Endothelial cell of umbilical vein (primary cell): ENCODE results near the gene TPCN2. TPM values are rescaled to one million over a fixed set of nuclear protein-coding genes. Genes with fewer than 3 reads are reported as not detected.

Experiments
- BruUV-seq: library from RNA; stranded (reverse); fragments of 400-500 nt; replicated peaks from 2 replicates; lab custom pipeline; 2021; lab: Mats Ljungman, UMichigan
- CTCF ChIA-PET: fragments of 300-600, 350-600 bp; sonication (Branson Sonifier 250); formaldehyde crosslinking; loops from one replicate; lab custom pipeline; 2021; ENCODE audit warnings: antibody characterized with exemption, inconsistent platforms; lab: Charles Lee
- POLR2A ChIA-PET: fragments of 300-600, 350-600 bp; sonication (Branson Sonifier 250); formaldehyde crosslinking; loops from one replicate; lab custom pipeline; 2021; ENCODE audit warnings: antibody characterized with exemption, inconsistent platforms; lab: Charles Lee
- DNase-seq: peaks from one replicate; pipeline ENCODE4 v3.0.0-alpha.2; 2011; ENCODE audit warnings: low read depth, low spot score
- FAIRE-seq: peaks from 2 replicates; lab custom pipeline; 2011; peaks lifted over from hg19 to GRCh38; lab: Jason Lieb, UNC
- H2AFZ ChIP-seq: 2 replicates; pipeline ENCODE4 v1.6.0; 2012; ENCODE audit warnings: low read depth, low read length, control low read depth, inconsistent platforms
- H3K27ac ChIP-seq: 2 replicates; pipeline ENCODE4 v1.5.1; 2011; ENCODE audit warnings: low read depth, mild to moderate bottlenecking, control low read depth, low read length, moderate library complexity; ENCODE audit not compliant: insufficient read depth
- H3K27me3 ChIP-seq, 2 experiments: 2 replicates each; pipeline versions ENCODE4 v1.6.0 to v1.6.1; 2011; ENCODE audit warnings: low read length in 2 of 2, mixed read lengths in 1 of 2; ENCODE audit not compliant: control insufficient read depth in 2 of 2, insufficient read depth in 2 of 2
- H3K36me3 ChIP-seq, 2 experiments: 2 replicates in 1 of 2; 3 replicates in 1 of 2; pipeline ENCODE4 v1.5.1; 2011; ENCODE audit warnings: low read length in 2 of 2, mild to moderate bottlenecking in 1 of 2, moderate library complexity in 1 of 2; ENCODE audit not compliant: control insufficient read depth in 2 of 2, insufficient read depth in 2 of 2; ENCODE audit errors: extremely low read depth in 1 of 2
- H3K4me1 ChIP-seq: 3 replicates; pipeline ENCODE4 v1.5.1; 2011; ENCODE audit warnings: mild to moderate bottlenecking, low read length; ENCODE audit not compliant: control insufficient read depth, insufficient read depth; ENCODE audit errors: extremely low read depth
- H3K4me2 ChIP-seq: 2 replicates; pipeline ENCODE4 v1.6.1; 2011; ENCODE audit warnings: low read length, control low read depth, mixed read lengths; ENCODE audit not compliant: insufficient read depth
- H3K4me3 ChIP-seq, 3 experiments: fragments of 200-600 bp in 1 of 3; sonication (generic), shearing (Covaris generic) in 1 of 3; replicated peaks in 1 of 3; 2 replicates each; pipeline ENCODE4 v1.5.1; 2011 to 2016; ENCODE audit warnings: control low read depth in 3 of 3, low read length in 3 of 3, mild to moderate bottlenecking in 2 of 3, inconsistent platforms in 1 of 3, low read depth in 1 of 3, moderate library complexity in 1 of 3; ENCODE audit not compliant: insufficient read depth in 1 of 3
- H3K79me2 ChIP-seq: 2 replicates; pipeline ENCODE4 v1.6.0; 2012; ENCODE audit warnings: low read length, inconsistent platforms; ENCODE audit not compliant: control insufficient read depth, insufficient read depth
- H3K9ac ChIP-seq: replicated peaks from 2 replicates; pipeline ENCODE3; 2011; ENCODE audit warnings: low read length, control low read depth; ENCODE audit not compliant: insufficient read depth; ENCODE audit errors: extremely low read depth
- H3K9me1 ChIP-seq: replicated peaks from 3 replicates; pipeline ENCODE4 v1.6.0; 2011; ENCODE audit warnings: mild to moderate bottlenecking, low read length; ENCODE audit not compliant: control insufficient read depth, insufficient read depth; ENCODE audit errors: extremely low read depth
- H3K9me3 ChIP-seq: replicated peaks from 2 replicates; pipeline ENCODE4 v1.5.1; 2012; ENCODE audit warnings: low read length, inconsistent platforms; ENCODE audit not compliant: control insufficient read depth, insufficient read depth
- H4K20me1 ChIP-seq: replicated peaks from 2 replicates; pipeline ENCODE3; 2011; ENCODE audit warnings: mild to moderate bottlenecking, low read length; ENCODE audit not compliant: control insufficient read depth, insufficient read depth; ENCODE audit errors: extremely low read depth
- CTCF ChIP-seq, 2 donors: IDR thresholded peaks; 1 replicate in 1 of 2; 2 replicates in 1 of 2; pipeline ENCODE4 v1.5.1; 2011; ENCODE audit warnings: low read length in 2 of 2, mild to moderate bottlenecking in 2 of 2, moderate library complexity in 2 of 2, control low read depth in 1 of 2, inconsistent platforms in 1 of 2, low read depth in 1 of 2; ENCODE audit not compliant: insufficient read depth in 1 of 2; ENCODE audit errors: extremely low read depth in 1 of 2
- EZH2 ChIP-seq: IDR thresholded peaks from 2 replicates; pipeline ENCODE4 v1.6.1; 2012; ENCODE audit warnings: borderline replicate concordance, low read depth, mild to moderate bottlenecking, moderate library complexity, low read length, inconsistent platforms; ENCODE audit not compliant: severe bottlenecking
- FOS ChIP-seq: IDR thresholded peaks from 2 replicates; pipeline ENCODE4 v1.6.1; 2011; ENCODE audit warnings: mild to moderate bottlenecking, low read length, moderate library complexity, borderline replicate concordance; ENCODE audit not compliant: insufficient read depth
- GATA2 ChIP-seq: IDR thresholded peaks from 2 replicates; pipeline ENCODE4 v1.7.0; 2011; ENCODE audit warnings: low read depth, mild to moderate bottlenecking, moderate library complexity, mixed read lengths, low read length; ENCODE audit not compliant: insufficient read length, insufficient read depth
- JUN ChIP-seq: IDR thresholded peaks from 2 replicates; pipeline ENCODE4 v1.6.1; 2011; ENCODE audit warnings: borderline replicate concordance, low read depth; ENCODE audit not compliant: insufficient read length, insufficient read depth
- MAX ChIP-seq: IDR thresholded peaks from 2 replicates; pipeline ENCODE4 v1.6.1; 2011; ENCODE audit not compliant: insufficient read depth, insufficient read length
- MYC ChIP-seq: IDR thresholded peaks from one replicate; pipeline ENCODE4 v1.6.1; 2011; ENCODE audit warnings: mild to moderate bottlenecking, low read depth, low read length
- POLR2A ChIP-seq: IDR thresholded peaks from 2 replicates; pipeline ENCODE4 v1.6.1; 2012; ENCODE audit warnings: low read depth, mild to moderate bottlenecking, control low read depth, low read length
- POLR2AphosphoS5 ChIP-seq: IDR thresholded peaks from 2 replicates; pipeline ENCODE4 v1.6.1; 2012; ENCODE audit warnings: low read depth, mild to moderate bottlenecking, control low read depth, low read length, moderate library complexity; ENCODE audit not compliant: insufficient read depth
- dilution Hi-C: fragments of 300-500 bp; cut with MboI; formaldehyde crosslinking; loops from one replicate; pipeline ENCODE4 v1.15.0; 2019; ENCODE audit warnings: low sequenced_read_pairs; ENCODE audit not compliant: extremely low pct_ligation_motif_present
- intact Hi-C: fragments of 100-400 bp; cut with micrococcal nuclease; formaldehyde crosslinking; loops from one replicate; pipeline ENCODE4 v1.10.0; 2022
- polyA plus RNA-seq, 4 experiments: library from polyadenylated mRNA; depleted of rRNA in 3 of 4; stranded (reverse) in 3 of 4; unstranded in 1 of 4; fragments of >200 nt; gene quantifications; 2 replicates each; pipeline versions ENCODE4 v1.2.1 to v1.2.3, GENCODE V29; 2011 to 2012; ENCODE audit warnings: missing spikeins in 1 of 4
- total RNA-seq: library from RNA; stranded (reverse); gene quantifications from 2 replicates; pipeline ENCODE4 v1.2.3, GENCODE V29; 2021

Gene TPCN2
- total and polyA plus RNA-seq, 2 donors (not counting 3 experiments of a cell fraction or from before 2014, with no cell fraction given), result 10.3 to 13.4 TPM

GRCh38 chr11:69087811-69088210 is 39.1 kb downstream of the TPCN2 start:
- no peak for DNase-seq
- no peak for FAIRE-seq
- ChIA-PET POLR2A (no interaction called here), CTCF (interaction anchor here (0.6 to 1.5 kb wide), 4 partner anchors 9 to 455 kb away, joined by 3 to 8 read pairs (median 4); no protein-coding TSS in a partner anchor)
- no peaks in the 10 kb centered on the region for H3K27me3 ChIP-seq
- no peak overlapping the region for H3K4me2 ChIP-seq
- no peak overlapping the region for H3K27ac ChIP-seq
- no peaks in the 10 kb centered on the region for H3K36me3 ChIP-seq
- H3K4me3 ChIP-seq, result no peak overlapping the region
- no peaks in the 10 kb centered on the region for H3K9me1 ChIP-seq
- dilution Hi-C loops, result no loop called here
- H4K20me1 ChIP-seq, result no peaks in the 10 kb centered on the region
- intact Hi-C loops, result loop anchor here (2.0 to 10.0 kb wide), 3 partner anchors 131 to 455 kb away; partner anchors contain the start of genes IGHMBP2 and MRPL21
- TF ChIP-seq MYC (no peak), MAX (no peak), POLR2A (no peak), FOS (no peak), CTCF (IDR thresholded peaks at IDR 0.05; ENCODE audit: extremely low read depth in 1 of 2, insufficient read depth in 1 of 2, low read depth in 1 of 2, low read length in 2 of 2) (no peak), POLR2AphosphoS5 (no peak), JUN (no peak), GATA2 (no peak), EZH2 (no peak)
- no peaks in the 10 kb centered on the region for H3K79me2 ChIP-seq
- no peak overlapping the region for H3K9ac ChIP-seq
- H2AFZ ChIP-seq, result no peak overlapping the region
- no peaks in the 10 kb centered on the region for H3K9me3 ChIP-seq
- BruUV-seq, result no TSS peak
- H3K4me1 ChIP-seq, result no peaks in the 10 kb centered on the region
